RPMI8226 (cell line): ENCODE results near the gene CCKAR.

Source experiments
- DNase-seq: peaks from one replicate; pipeline ENCODE4 v3.0.0-alpha.2; 2015

CCKAR gene

DNA sequence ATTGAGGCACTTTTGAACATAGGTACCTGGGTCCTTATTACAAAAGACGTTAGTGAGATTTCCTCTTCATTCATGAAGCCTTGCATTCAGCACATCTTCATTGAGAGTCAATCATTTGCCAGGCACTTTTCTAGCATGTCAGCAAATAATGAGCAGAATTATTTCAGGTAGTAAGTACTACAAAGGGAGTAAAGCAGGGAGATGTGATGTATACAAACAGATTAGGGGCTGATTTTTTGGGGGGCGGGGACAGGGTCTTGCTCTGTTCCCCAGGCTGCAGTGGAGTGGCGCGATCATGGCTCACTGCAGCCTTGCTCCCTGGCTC is 638 bp upstream of the CCKAR start:
- DNase-seq, result no peak

- no peak for DNase-seq
These were observed 941 bp downstream of the CCKAR start for GRCh38 chr4:26489101-26489985.

GRCh38 chr4:26485684-26486083 is 4.6 kb downstream of the CCKAR start:
- no peak for DNase-seq

DNA sequence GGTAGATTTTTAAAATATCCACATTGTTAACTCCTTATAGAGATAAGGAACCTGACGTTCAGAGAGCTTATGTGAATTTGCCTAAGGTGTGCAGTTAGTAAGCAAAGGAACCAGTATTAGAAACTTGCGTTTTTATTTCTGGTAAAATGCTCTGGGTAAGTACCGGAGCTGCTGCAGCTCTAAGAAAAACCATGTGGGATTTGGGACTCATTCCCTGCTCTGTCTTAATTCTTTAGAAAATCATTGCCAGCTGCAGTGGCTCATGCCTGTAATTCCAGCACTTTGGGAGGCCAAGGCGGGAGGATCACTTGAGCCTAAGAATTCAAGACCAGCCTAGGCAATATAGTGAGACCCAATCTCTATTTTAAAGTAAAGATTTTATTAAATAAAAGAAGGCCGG is 5.8 kb downstream of the CCKAR start:
- DNase-seq, result no peak

DNA sequence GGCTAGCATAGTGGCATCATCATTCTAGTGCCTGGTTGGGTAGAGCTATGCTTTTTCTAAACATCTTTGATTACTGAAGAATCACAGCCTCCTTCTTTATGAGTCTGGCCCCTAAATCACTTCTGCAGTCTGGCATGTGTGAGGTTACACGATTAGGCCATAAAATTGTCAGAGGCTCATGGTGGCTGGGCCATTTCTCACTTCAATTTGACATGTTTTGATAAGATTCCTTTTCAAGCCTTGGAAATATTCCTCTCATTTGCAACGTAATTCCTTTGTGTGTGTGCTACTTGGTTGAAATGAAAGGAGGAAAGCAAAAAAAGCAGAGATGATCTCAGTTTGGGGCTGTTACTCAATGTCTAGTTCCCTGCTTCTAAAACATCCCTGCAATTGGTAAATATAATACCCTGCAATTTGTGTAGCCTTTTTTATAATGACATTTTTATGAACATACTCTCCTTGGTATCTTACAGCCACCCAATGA is 6.2 kb downstream of the CCKAR start:
- no peak for DNase-seq

DNA sequence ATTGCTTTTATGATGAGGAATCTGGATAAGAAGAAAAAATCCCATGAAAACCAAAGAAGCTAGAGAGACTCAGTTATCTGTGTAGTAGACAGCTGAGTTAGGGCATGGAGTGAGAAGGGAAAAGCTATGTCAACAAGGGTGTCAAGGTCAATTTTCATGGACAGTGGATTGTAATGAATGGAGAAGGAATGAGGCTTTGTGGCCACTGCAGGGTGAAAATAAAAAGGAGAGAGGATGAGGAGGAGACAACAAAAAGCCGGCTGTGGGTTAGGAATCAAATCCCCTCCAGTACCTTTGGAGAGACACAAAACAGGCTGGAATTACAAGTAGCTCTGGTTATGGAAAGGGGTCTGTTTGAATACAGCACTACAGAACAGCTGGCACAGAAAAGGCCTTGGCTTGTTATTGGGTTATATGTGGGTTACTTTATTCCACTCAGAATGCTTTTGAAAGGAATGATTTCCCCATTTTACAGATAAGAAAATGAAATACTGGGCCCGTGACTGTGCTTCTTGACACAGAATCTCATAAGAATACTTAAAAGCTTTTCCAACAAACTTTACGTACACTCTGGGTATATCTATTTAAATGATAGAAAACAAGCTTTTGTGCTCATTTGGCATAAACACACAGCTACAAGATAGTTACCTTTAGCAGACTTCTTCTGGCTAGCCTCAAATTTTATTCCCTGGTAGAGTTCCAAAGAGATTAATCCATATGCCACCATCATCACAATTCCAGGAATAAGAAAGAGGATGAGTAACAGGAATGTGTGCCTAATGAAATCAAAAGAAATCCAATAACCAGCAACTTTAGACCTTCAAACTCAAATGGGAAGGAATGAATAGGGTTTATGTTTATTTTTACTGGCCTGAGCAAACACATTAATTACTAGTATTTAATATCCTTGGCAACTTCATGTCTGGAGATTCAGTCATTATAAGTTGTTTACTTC is 7.5 kb downstream of the CCKAR start:
- no peak for DNase-seq

DNA sequence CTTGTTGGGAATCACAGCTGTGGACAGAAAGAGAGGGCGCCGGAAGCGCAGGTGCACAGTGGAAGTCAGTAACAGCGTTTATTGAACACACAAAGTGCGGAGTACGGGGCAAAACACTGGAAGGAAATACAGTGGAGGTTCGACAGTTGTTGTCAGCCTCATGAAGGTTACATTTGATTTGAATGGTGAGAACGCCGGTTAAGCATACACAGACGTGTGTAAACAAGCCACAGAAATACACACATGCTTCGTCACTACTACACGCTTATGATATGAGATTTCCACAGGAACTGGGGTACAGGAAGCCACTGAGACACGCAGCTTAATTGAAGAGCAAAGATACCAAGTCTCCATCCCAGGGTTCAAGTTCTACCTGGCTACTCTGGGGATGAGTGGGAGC is 12.0 kb downstream of the CCKAR start:
- no peak for DNase-seq

DNA sequence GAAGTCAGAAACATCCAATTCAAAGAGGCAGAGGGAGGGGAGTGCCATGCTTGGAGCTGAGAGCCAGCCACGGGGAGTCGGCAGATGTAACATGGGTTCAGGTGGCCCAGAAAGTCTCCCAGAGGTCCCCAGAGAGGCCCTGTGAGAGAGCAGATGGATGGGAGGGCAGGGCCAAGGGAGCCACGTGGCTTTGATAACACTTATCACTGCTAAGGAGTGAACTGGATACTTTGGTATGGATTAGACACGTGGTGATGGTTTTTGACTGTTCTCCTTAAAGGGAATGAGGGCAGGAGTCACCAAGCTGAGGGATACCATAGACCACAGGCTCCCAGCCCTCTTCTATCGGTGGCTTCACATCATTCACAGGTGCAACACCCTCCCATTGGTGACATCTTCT is 13.7 kb downstream of the CCKAR start:
- DNase-seq, result no peak

- DNase-seq, result no peak
These were observed 14.6 kb downstream of the CCKAR start for GRCh38 chr4:26475716-26476115.

DNA sequence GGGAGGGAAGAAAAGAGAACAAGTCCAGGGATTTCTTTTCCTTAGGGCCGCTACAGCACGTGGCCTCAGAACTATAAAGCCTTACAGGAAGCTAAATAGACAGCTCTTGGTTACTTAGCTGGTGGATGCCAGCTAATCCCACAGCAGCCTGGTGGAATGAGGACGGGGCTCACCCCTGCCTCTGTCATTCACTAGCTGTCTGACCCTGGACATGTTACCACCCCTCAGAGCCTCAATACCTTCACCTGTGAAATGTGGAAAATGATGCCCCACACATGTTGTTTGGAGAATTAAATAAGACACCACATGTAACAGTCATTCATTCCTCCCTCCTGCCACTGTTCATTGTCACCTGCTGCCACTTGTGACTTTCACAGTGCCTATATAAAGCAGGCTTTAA is 15.7 kb downstream of the CCKAR start:
- no peak for DNase-seq

GRCh38 chr4:26473893-26474292 is 16.4 kb downstream of the CCKAR start:
- no peak for DNase-seq

DNA sequence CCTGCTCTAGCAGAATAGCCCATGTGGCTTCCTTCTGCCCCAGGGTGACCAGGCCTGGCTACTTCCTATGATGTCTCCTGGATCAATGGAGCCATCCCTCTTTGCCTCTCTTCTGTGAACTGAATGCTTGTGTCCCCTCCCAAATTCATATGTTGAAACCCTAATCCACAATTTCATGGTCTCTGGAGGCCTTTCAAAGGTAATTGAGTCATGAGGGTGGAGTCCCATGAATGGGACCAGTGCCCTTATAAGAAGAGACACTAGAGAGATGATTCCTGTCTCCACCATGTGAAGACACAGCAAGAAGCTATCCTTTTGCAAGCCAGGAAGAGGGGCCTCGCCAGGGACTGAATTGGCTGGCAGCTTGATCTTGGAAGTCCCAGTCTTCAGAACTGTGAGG is 18.4 kb downstream of the CCKAR start:
- no peak for DNase-seq

- no peak for DNase-seq
These were observed 21.3 kb downstream of the CCKAR start for GRCh38 chr4:26468977-26469376.

GRCh38 chr4:26468283-26468949 is 21.9 kb downstream of the CCKAR start:
- DNase-seq, result no peak

DNA sequence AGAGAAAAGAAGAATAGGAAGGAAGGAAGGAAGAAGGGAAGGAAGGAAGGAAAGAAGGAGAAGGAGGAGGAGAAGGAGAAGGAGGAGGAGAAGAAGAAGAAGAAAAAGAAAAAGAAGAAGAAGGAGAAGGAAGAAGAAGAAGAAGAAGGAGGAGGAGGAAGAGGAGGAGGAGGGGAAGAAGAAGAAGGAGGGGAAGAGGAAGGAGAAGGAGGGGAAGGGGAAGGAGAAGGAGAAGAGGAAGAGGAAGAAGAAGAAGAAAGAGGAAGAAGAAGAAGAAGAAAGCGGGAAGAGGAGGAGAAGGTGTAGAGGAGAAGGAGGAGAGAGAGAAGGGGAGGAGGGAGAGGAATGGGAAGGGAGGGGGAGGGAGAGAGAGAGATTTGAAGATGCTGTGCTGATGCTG is 22.6 kb downstream of the CCKAR start:
- no peak for DNase-seq

DNA sequence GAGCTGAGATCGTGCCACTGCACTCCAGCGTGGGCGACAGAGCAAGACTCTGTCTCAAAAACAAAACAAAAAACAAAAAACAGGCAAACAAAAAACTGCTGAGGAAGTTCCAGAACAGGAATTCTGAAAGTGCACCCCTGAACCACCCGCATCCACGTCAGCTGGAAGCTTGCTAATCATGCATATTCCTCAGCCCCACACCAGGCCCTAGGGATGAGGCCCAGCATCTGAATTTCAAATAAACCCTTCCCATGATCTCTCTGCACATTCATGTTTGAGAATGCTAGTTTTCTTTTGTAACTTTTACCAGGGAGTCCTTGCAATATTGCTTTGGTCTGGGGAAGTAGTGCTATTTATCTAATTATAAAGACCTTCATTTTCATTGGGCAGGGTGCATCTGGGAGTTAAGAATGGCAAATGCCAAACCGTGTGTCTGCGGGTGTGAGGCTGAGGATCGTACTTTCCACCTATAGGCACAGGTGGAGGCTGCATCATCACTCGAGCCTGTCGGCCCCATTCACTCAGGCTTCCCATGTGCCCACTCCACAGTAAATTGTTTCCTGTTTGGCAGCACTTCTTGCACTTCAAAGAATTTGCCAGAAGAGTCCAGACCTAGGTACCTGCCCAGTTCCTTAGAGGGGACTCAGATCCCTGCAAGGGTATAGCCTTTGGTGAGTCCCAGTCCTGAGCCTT is 23.6 kb downstream of the CCKAR start:
- DNase-seq, result no peak

DNA sequence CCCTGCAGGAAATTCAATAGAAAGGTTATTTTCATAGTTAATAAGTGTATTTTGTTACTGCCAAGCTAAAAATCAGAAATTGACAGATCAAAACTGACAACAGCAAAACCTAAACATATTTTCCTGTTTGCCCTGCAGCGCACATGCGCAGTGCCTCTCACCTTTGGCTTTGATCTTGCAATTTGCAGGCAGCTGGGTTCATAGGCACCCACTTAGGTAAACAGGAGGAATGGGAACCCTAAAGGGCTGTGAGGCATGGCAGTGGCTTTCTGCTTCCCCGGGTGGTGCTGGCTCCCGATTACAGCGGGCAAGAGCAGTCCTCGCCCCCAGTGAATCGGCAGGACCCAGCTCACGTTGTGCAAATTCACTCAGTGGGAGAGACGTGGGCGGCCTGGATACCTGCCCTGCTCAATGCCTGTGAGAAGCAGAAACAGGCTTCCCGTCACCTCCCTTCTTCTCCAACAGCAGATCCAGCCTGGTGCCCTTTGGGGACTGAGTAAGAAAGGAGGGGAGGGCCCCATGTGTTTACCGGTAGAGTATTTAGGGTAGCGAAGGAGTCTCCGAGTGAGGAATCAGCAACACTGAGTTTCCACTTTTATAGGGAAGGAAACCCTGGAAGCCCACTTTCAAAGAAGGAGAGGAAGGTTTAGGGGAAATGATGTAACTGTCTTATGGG is 25.7 kb downstream of the CCKAR start:
- no peak for DNase-seq

GRCh38 chr4:26463386-26463785 is 26.9 kb downstream of the CCKAR start:
- DNase-seq, result no peak

- no peak for DNase-seq
These were observed 27.4 kb downstream of the CCKAR start for GRCh38 chr4:26462874-26463273.

GRCh38 chr4:26459756-26460530 is 30.3 kb downstream of the CCKAR start:
- DNase-seq, result no peak

DNA sequence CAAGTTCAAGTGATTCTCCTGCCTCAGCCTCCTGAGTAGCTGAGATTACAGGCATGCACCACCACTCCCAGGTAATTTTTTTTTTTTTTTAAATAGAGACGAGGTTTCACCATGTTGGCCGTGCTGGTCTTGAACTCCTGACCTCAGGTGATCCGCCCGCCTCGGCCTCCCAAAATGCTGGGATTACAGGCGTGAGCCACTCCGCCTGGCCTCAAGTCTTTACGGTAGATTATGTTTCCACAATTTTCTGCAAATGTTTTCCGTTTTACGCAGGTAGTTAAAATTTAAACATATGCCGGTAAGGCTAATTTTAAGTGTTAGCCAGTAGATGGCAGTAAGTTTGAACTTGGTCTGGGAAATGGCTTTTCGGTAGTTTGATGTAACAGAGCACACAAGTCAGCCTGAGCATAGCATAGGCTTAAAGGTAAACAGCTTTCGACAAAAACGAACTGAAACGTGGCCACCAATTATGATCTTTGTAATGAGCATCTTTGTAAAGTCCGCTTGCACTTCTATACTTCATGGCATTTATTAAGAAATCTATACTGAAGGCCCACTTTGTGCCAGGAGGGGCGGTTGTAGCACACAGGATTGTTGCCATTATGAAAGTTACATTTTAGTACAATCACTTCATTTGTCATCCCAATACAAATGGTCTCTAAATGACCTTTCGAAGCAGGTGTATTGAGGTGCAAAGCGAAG is 31.1 kb downstream of the CCKAR start:
- DNase-seq, result peak; percentile 22
